Nephron (organoid): ENCODE data around the gene NWD2.

ENCODE experiments used
- H3K27ac Mint-ChIP-seq, 3 experiments: 2 replicates each; pipeline ENCODE4 v1.8.0; 2020; ENCODE audit warnings: mixed read lengths in 3 of 3, mild to moderate bottlenecking in 2 of 3, moderate library complexity in 1 of 3
- H3K27me3 Mint-ChIP-seq: 2 replicates; pipeline ENCODE4 v1.8.0; 2021; ENCODE audit warnings: low read depth, mild to moderate bottlenecking, moderate library complexity, mixed read lengths
- H3K36me3 Mint-ChIP-seq: 2 replicates; pipeline ENCODE4 v1.8.0; 2020; ENCODE audit warnings: low read depth, mixed read lengths
- H3K4me1 Mint-ChIP-seq: 2 replicates; pipeline ENCODE4 v1.8.0; 2020; ENCODE audit warnings: mixed read lengths
- H3K4me3 Mint-ChIP-seq, 3 experiments: 2 replicates each; pipeline ENCODE4 v1.8.0; 2020; ENCODE audit warnings: mild to moderate bottlenecking in 3 of 3, mixed read lengths in 3 of 3, moderate library complexity in 2 of 3
- H3K9me3 Mint-ChIP-seq: 2 replicates; pipeline ENCODE4 v1.8.0; 2020; ENCODE audit warnings: mixed read lengths
- CTCF ChIP-seq, 3 experiments: fragments of 200-600 bp; sonication (generic); IDR thresholded peaks; one replicate each; pipeline ENCODE4 v1.5.0; 2021; ENCODE audit warnings: antibody characterized with exemption in 3 of 3; ENCODE audit not compliant: unreplicated experiment in 3 of 3

NWD2 gene

GRCh38 chr4:37246891-37247290 is 2.3 kb downstream of the NWD2 start:
- H3K4me3 Mint-ChIP-seq, result no peak overlapping the region
- H3K4me1 Mint-ChIP-seq, result no peaks in the 10 kb centered on the region
- peaks cover 88% of the 10 kb centered on the region for H3K27me3 Mint-ChIP-seq
- no peaks in the 10 kb centered on the region for H3K36me3 Mint-ChIP-seq
- H3K9me3 Mint-ChIP-seq, result no peaks in the 10 kb centered on the region
- TF ChIP-seq CTCF (IDR thresholded peaks at IDR 0.05; ENCODE audit: unreplicated experiment in 3 of 3), result no peak
- no peak overlapping the region for H3K27ac Mint-ChIP-seq

- Mint-ChIP-seq H3K4me1 (no peaks in the 10 kb centered on the region), H3K4me3 (no peak overlapping the region), H3K36me3 (no peaks in the 10 kb centered on the region), H3K27ac (no peak overlapping the region), H3K9me3 (no peaks in the 10 kb centered on the region), H3K27me3 (peaks cover 57% of the 10 kb centered on the region)
- TF ChIP-seq CTCF (IDR thresholded peaks at IDR 0.05; ENCODE audit: unreplicated experiment in 3 of 3), result no peak
Observed at GRCh38 chr4:37258221-37258620, 13.7 kb downstream of the NWD2 start.

GRCh38 chr4:37268319-37268718 is 23.8 kb downstream of the NWD2 start:
- no peaks in the 10 kb centered on the region for H3K36me3 Mint-ChIP-seq
- no peak for TF ChIP-seq CTCF (IDR thresholded peaks at IDR 0.05; ENCODE audit: unreplicated experiment in 3 of 3)
- H3K27me3 Mint-ChIP-seq, result peaks cover 4% of the 10 kb centered on the region
- H3K27ac Mint-ChIP-seq, result no peak overlapping the region
- H3K4me1 Mint-ChIP-seq, result no peaks in the 10 kb centered on the region
- no peak overlapping the region for H3K4me3 Mint-ChIP-seq
- H3K9me3 Mint-ChIP-seq, result no peaks in the 10 kb centered on the region

- no peaks in the 10 kb centered on the region for H3K36me3 Mint-ChIP-seq
- peaks cover 7% of the 10 kb centered on the region for H3K9me3 Mint-ChIP-seq
- H3K4me1 Mint-ChIP-seq, result no peaks in the 10 kb centered on the region
- H3K4me3 Mint-ChIP-seq, result no peak overlapping the region
- H3K27ac Mint-ChIP-seq, result no peak overlapping the region
- TF ChIP-seq CTCF (IDR thresholded peaks at IDR 0.05; ENCODE audit: unreplicated experiment in 3 of 3), result no peak
- no peaks in the 10 kb centered on the region for H3K27me3 Mint-ChIP-seq
Observed at GRCh38 chr4:37279121-37279520, 34.6 kb downstream of the NWD2 start.

GRCh38 chr4:37279894-37280592 is 35.5 kb downstream of the NWD2 start:
- Mint-ChIP-seq H3K27ac (no peak overlapping the region), H3K9me3 (peaks cover 7% of the 10 kb centered on the region), H3K27me3 (no peaks in the 10 kb centered on the region), H3K4me1 (no peaks in the 10 kb centered on the region), H3K36me3 (no peaks in the 10 kb centered on the region), H3K4me3 (no peak overlapping the region)
- no peak for TF ChIP-seq CTCF (IDR thresholded peaks at IDR 0.05; ENCODE audit: unreplicated experiment in 3 of 3)

- Mint-ChIP-seq H3K9me3 (no peaks in the 10 kb centered on the region), H3K4me3 (no peak overlapping the region), H3K36me3 (no peaks in the 10 kb centered on the region), H3K4me1 (no peaks in the 10 kb centered on the region), H3K27me3 (no peaks in the 10 kb centered on the region), H3K27ac (no peak overlapping the region)
- TF ChIP-seq CTCF (IDR thresholded peaks at IDR 0.05; ENCODE audit: unreplicated experiment in 3 of 3), result no peak
Observed at GRCh38 chr4:37299468-37299867, 54.9 kb downstream of the NWD2 start.
